Transverse colon (tissue), 4 donors: ENCODE data around the gene FSTL5. TPM values are rescaled to one million over a fixed set of nuclear protein-coding genes. Genes with fewer than 3 reads are reported as not detected.

ENCODE experiments used
- DNase-seq: peaks from one replicate; pipeline ENCODE4 v3.0.0-alpha.2; 2019
- H3K27ac ChIP-seq, 4 donors: fragments of 200-600 bp; sonication (generic); 2 replicates each; pipeline ENCODE4 v1.5.1; 2016 to 2018; ENCODE audit warnings: inconsistent platforms in 4 of 4
- H3K27me3 ChIP-seq: fragments of 200-600 bp; sonication (generic); 2 replicates; pipeline ENCODE4 v1.5.1; 2017; ENCODE audit warnings: inconsistent platforms
- H3K36me3 ChIP-seq, 4 donors: fragments of 200-600 bp; sonication (generic); 2 replicates each; pipeline ENCODE4 v1.5.1; 2017 to 2019; ENCODE audit warnings: inconsistent platforms in 4 of 4
- H3K4me1 ChIP-seq, 4 donors: fragments of 200-600 bp; sonication (generic); 2 replicates each; pipeline ENCODE4 v1.5.1; 2017 to 2020; ENCODE audit warnings: inconsistent platforms in 4 of 4
- H3K4me3 ChIP-seq, 4 donors: fragments of 200-600 bp; sonication (generic); 1 replicate in 1 of 4; 2 replicates in 3 of 4; pipeline versions ENCODE4 v1.5.1 to v1.6.1; 2017 to 2019; ENCODE audit warnings: inconsistent platforms in 4 of 4
- H3K9me3 ChIP-seq, 2 donors: fragments of 200-600 bp; sonication (generic); 2 replicates each; pipeline ENCODE4 v1.5.1; 2017 to 2019; ENCODE audit warnings: inconsistent platforms in 2 of 2
- CTCF ChIP-seq, 5 experiments: fragments of 200-600 bp in 3 of 5; fragments of 450-650 bp in 2 of 5; sonication (generic) in 3 of 5; IDR thresholded peaks; 1 replicate in 2 of 5; 2 replicates in 3 of 5; pipeline ENCODE4 v1.5.1; 2016 to 2017; ENCODE audit warnings: antibody characterized with exemption in 5 of 5, inconsistent platforms in 3 of 5, mild to moderate bottlenecking in 2 of 5, moderate library complexity in 1 of 5
- EP300 ChIP-seq: sonication (generic); formaldehyde crosslinking; IDR thresholded peaks from one replicate; pipeline ENCODE4 v1.6.1; 2017; ENCODE audit warnings: antibody characterized with exemption, low read depth
- POLR2A ChIP-seq: fragments of 450-650 bp; IDR thresholded peaks from one replicate; pipeline ENCODE4 v1.6.1; 2016; ENCODE audit warnings: antibody characterized with exemption, mild to moderate bottlenecking, moderate library complexity
- POLR2AphosphoS5 ChIP-seq, 3 donors: sonication (generic); formaldehyde crosslinking; IDR thresholded peaks; one replicate each; pipeline ENCODE4 v1.6.1; 2016; ENCODE audit warnings: antibody characterized with exemption in 3 of 3
- WGBS, 2 donors: methylation state at CpG; one replicate each; pipeline ENCODE4 v1.1.5; 2018; ENCODE audit warnings: low coverage in 1 of 2; 5-methylcytosine and 5-hydroxymethylcytosine counted together
- in situ Hi-C, 4 donors: fragments of 200-750 bp; cut with MboI; loops; one replicate each; pipeline versions ENCODE4 v1.15.0 to v1.15.1; 2017; ENCODE audit warnings: low sequenced_read_pairs in 3 of 4, low pct_ligation_motif_present in 1 of 4, low pct_unique_long_range_greater_than_20kb in 1 of 4
- intact Hi-C: fragments of 100-400 bp; cut with DNase I; formaldehyde crosslinking; loops from one replicate; pipeline ENCODE4 v1.15.1; 2023; ENCODE audit warnings: low total_unique reads
- total RNA-seq, 4 donors: library from RNA; depleted of rRNA; stranded (reverse); fragments of >200 nt; gene quantifications; one replicate each; pipeline ENCODE4 v1.1.0, GENCODE V29; 2016

Gene FSTL5
- total RNA-seq, 4 donors from 2014 or later = 0.14 to 0.16 TPM; not detected in 2

- WGBS, 2 donors = 35 to 36% methylated on average over 1 of the region's 1 CpG
- H3K36me3 ChIP-seq = no peaks in the 10 kb centered on the region
- in situ Hi-C loops (no loop called here), intact Hi-C loops (no loop called here)
- H3K9me3 ChIP-seq = no peaks in the 10 kb centered on the region
- no peaks in the 10 kb centered on the region for H3K4me1 ChIP-seq
- TF ChIP-seq CTCF (IDR thresholded peaks at IDR 0.05) (no peak), POLR2A (no peak), POLR2AphosphoS5 (IDR thresholded peaks at IDR 0.05) (no peak), EP300 (no peak)
- no peaks in the 10 kb centered on the region for H3K27me3 ChIP-seq
- no peak overlapping the region for H3K4me3 ChIP-seq
- no peak overlapping the region for H3K27ac ChIP-seq
- DNase-seq = no peak
Measured at GRCh38 chr4:161931089-161931488, 232.7 kb downstream of the FSTL5 start.

GRCh38 chr4:161929956-161930355 is 233.8 kb downstream of the FSTL5 start:
- no peak for DNase-seq

GRCh38 chr4:161926033-161926828 is 237.6 kb downstream of the FSTL5 start:
- no peak overlapping the region for H3K4me3 ChIP-seq
- no peak overlapping the region for H3K27ac ChIP-seq
- intact Hi-C loops = no loop called here
- TF ChIP-seq CTCF (IDR thresholded peaks at IDR 0.05) (no peak), POLR2A (no peak), POLR2AphosphoS5 (IDR thresholded peaks at IDR 0.05) (no peak), EP300 (no peak)
- in situ Hi-C loops = no loop called here
- no peaks in the 10 kb centered on the region for H3K36me3 ChIP-seq
- DNase-seq = no peak
- no peaks in the 10 kb centered on the region for H3K4me1 ChIP-seq
- WGBS, 2 donors = 70 to 81% methylated on average over 6 of the region's 6 CpGs
- H3K27me3 ChIP-seq = no peaks in the 10 kb centered on the region
- H3K9me3 ChIP-seq = no peaks in the 10 kb centered on the region

More at GRCh38 chr4:161929956-161930355, 233.8 kb downstream of the FSTL5 start:
- intact Hi-C loops = no loop called here
- Histone ChIP-seq H3K36me3 (no peaks in the 10 kb centered on the region), H3K4me3 (no peak overlapping the region), H3K9me3 (no peaks in the 10 kb centered on the region), H3K27me3 (no peaks in the 10 kb centered on the region), H3K27ac (no peak overlapping the region), H3K4me1 (no peaks in the 10 kb centered on the region)
- in situ Hi-C loops = no loop called here
- TF ChIP-seq POLR2A = no peak
- TF ChIP-seq POLR2AphosphoS5 (IDR thresholded peaks at IDR 0.05) = no peak
- TF ChIP-seq EP300 = no peak
- TF ChIP-seq CTCF (IDR thresholded peaks at IDR 0.05) = no peak

- Histone ChIP-seq H3K4me3 (no peak overlapping the region), H3K27me3 (no peaks in the 10 kb centered on the region), H3K9me3 (no peaks in the 10 kb centered on the region), H3K27ac (no peak overlapping the region), H3K36me3 (no peaks in the 10 kb centered on the region), H3K4me1 (no peaks in the 10 kb centered on the region)
- in situ Hi-C loops = no loop called here
- no peak for DNase-seq
- 57 to 60% methylated on average over 3 of the region's 3 CpGs for WGBS, 2 donors
- TF ChIP-seq CTCF (IDR thresholded peaks at IDR 0.05) (no peak), POLR2AphosphoS5 (IDR thresholded peaks at IDR 0.05) (no peak), EP300 (no peak), POLR2A (no peak)
- intact Hi-C loops = no loop called here
Measured at GRCh38 chr4:161920304-161921052, 243.3 kb downstream of the FSTL5 start.
